Measurements from ENCODE around the gene CASK. TPM values are rescaled to one million over a fixed set of nuclear protein-coding genes. Genes with fewer than 3 reads are reported as not detected.

The CASK gene
- polyA plus RNA-seq, 1 donor from 2014 or later = 58.3 TPM

DNA sequence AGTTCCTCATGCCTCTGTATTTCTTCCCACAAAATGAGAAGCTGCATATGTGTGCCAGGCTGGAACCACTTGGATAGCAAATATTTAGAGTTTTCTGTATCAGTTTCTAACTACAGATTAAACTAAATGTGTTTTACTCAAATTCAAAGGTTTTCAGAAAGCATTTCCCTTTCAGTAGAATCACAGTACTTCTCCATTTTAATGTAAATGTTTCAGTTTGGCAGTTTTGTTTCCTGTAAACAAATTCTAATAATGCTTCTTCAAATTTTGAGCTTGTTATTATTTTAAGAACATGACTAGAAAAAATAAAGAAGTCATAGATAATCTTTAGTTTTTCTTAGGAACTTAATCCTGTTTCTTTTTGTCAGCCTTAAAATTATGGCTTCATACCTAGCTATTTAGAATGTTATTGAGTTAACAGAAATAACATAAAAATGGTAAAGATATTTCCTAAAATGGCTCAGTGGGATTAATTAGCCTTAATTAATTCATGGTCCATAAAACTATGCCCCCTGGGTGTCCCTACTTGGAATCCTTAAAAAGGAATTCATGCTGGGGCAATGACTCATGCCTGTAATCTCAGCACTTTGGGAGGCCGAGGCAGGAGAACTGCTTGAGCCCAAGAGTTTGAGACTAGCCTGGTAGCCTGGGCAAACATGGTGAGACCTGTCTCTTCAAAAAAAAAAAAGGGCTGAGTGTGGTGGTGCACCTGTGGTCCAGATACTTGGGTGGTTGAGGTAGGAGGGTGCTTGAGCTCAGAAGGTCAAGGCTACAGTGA lies 318.4 kb downstream of the CASK start:
- Histone ChIP-seq H3K27me3 (ENCODE audit: insufficient read depth, low read depth, low read length) (no peaks in the 10 kb centered on the region), H3K4me2 (ENCODE audit: low read length) (no peak overlapping the region), H3K27ac (ENCODE audit: low read length) (no peak overlapping the region), H3K9me3 (ENCODE audit: low read length) (no peaks in the 10 kb centered on the region), H3K9ac (ENCODE audit: low read length) (no peak overlapping the region), H3K9me2 (ENCODE audit: insufficient read depth, low read length) (no peaks in the 10 kb centered on the region), H3K79me2 (replicated peaks; ENCODE audit: insufficient read depth, low read length) (no peaks in the 10 kb centered on the region), H4K20me1 (ENCODE audit: insufficient read depth) (no peaks in the 10 kb centered on the region), H3F3A (ENCODE audit: insufficient read depth, low read length, poor library complexity, severe bottlenecking) (no peaks in the 10 kb centered on the region), H3K36me3 (ENCODE audit: insufficient read depth, low read length) (no peaks in the 10 kb centered on the region), H3K4me3 (ENCODE audit: low read length) (no peak overlapping the region), H2AFZ (ENCODE audit: low read depth, low read length) (no peak overlapping the region)
- TF ChIP-seq, protein P1, sequence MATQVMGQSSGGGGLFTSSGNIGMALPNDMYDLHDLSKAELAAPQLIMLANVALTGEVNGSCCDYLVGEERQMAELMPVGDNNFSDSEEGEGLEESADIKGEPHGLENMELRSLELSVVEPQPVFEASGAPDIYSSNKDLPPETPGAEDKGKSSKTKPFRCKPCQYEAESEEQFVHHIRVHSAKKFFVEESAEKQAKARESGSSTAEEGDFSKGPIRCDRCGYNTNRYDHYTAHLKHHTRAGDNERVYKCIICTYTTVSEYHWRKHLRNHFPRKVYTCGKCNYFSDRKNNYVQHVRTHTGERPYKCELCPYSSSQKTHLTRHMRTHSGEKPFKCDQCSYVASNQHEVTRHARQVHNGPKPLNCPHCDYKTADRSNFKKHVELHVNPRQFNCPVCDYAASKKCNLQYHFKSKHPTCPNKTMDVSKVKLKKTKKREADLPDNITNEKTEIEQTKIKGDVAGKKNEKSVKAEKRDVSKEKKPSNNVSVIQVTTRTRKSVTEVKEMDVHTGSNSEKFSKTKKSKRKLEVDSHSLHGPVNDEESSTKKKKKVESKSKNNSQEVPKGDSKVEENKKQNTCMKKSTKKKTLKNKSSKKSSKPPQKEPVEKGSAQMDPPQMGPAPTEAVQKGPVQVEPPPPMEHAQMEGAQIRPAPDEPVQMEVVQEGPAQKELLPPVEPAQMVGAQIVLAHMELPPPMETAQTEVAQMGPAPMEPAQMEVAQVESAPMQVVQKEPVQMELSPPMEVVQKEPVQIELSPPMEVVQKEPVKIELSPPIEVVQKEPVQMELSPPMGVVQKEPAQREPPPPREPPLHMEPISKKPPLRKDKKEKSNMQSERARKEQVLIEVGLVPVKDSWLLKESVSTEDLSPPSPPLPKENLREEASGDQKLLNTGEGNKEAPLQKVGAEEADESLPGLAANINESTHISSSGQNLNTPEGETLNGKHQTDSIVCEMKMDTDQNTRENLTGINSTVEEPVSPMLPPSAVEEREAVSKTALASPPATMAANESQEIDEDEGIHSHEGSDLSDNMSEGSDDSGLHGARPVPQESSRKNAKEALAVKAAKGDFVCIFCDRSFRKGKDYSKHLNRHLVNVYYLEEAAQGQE (IDR thresholded peaks at IDR 0.05; ENCODE audit: borderline replicate concordance) = no peak
- TF ChIP-seq CTCF (IDR thresholded peaks at IDR 0.05; ENCODE audit: poor library complexity, severe bottlenecking) = no peak
- no peak for TF ChIP-seq EZH2 (IDR thresholded peaks at IDR 0.05; ENCODE audit: borderline replicate concordance, insufficient read depth, low read length, poor library complexity, severe bottlenecking)
- no peak for TF ChIP-seq SMC3 (conservative IDR thresholded peaks at IDR 0.05; ENCODE audit: poor library complexity)
- TF ChIP-seq RAD21 (conservative IDR thresholded peaks at IDR 0.05) = no peak

- Histone ChIP-seq H3K9ac (ENCODE audit: low read length) (no peak overlapping the region), H3K79me2 (replicated peaks; ENCODE audit: insufficient read depth, low read length) (no peaks in the 10 kb centered on the region), H4K20me1 (ENCODE audit: insufficient read depth) (no peaks in the 10 kb centered on the region), H3K36me3 (ENCODE audit: insufficient read depth, low read length) (no peaks in the 10 kb centered on the region), H3K9me2 (ENCODE audit: insufficient read depth, low read length) (no peaks in the 10 kb centered on the region), H3K4me2 (ENCODE audit: low read length) (no peak overlapping the region), H3K9me3 (ENCODE audit: low read length) (no peaks in the 10 kb centered on the region), H3K4me3 (ENCODE audit: low read length) (no peak overlapping the region), H2AFZ (ENCODE audit: low read depth, low read length) (no peak overlapping the region), H3F3A (ENCODE audit: insufficient read depth, low read length, poor library complexity, severe bottlenecking) (no peaks in the 10 kb centered on the region), H3K27me3 (ENCODE audit: insufficient read depth, low read depth, low read length) (no peaks in the 10 kb centered on the region), H3K27ac (ENCODE audit: low read length) (no peak overlapping the region)
- TF ChIP-seq CTCF (IDR thresholded peaks at IDR 0.05; ENCODE audit: poor library complexity, severe bottlenecking) (no peak), MXI1 (conservative IDR thresholded peaks at IDR 0.05; ENCODE audit: poor library complexity, severe bottlenecking) (no peak), TAF1 (IDR thresholded peaks at IDR 0.05; ENCODE audit: low read depth) (no peak), EZH2 (IDR thresholded peaks at IDR 0.05; ENCODE audit: borderline replicate concordance, insufficient read depth, low read length, poor library complexity, severe bottlenecking) (no peak), SMC3 (conservative IDR thresholded peaks at IDR 0.05; ENCODE audit: poor library complexity) (no peak), RAD21 (conservative IDR thresholded peaks at IDR 0.05) (no peak), POLR2AphosphoS5 (IDR thresholded peaks at IDR 0.05) (no peak), EP300 (conservative IDR thresholded peaks at IDR 0.05; ENCODE audit: poor library complexity, severe bottlenecking) (no peak)
- TF ChIP-seq, protein P1 (IDR thresholded peaks at IDR 0.05; ENCODE audit: borderline replicate concordance) = no peak
Observed at GRCh38 chrX:41604177-41604576, 319.2 kb downstream of the CASK start.
